Lower lobe of right lung (tissue), 2 donors: Measurements from ENCODE around the gene APH1B. TPM values are rescaled to one million over a fixed set of nuclear protein-coding genes. Genes with fewer than 3 reads are reported as not detected.
"Not testable (repeated sequence)": the region's sequence is repeated elsewhere in the genome, so short reads cannot be mapped to it uniquely, and the experiment has no call there.

Experiments used
- ATAC-seq, 2 donors: fragments of 200-7000 bp; cut with Tn5 transposase; one replicate each; pipeline ENCODE4 v1.9.1; 2020 to 2022; ENCODE audit warnings: mild to moderate bottlenecking in 2 of 2, moderate library complexity in 2 of 2
- DNase-seq: peaks from one replicate; pipeline ENCODE4 v3.0.0-alpha.2; 2020
- H3K27ac ChIP-seq: fragments of 200-600 bp; one replicate; pipeline ENCODE4 v1.8.0; 2022
- H3K27me3 ChIP-seq: fragments of 200-600 bp; one replicate; pipeline ENCODE4 v1.8.0; 2022; ENCODE audit warnings: low read depth
- H3K36me3 ChIP-seq: fragments of 200-600 bp; one replicate; pipeline ENCODE4 v1.8.0; 2022; ENCODE audit warnings: mild to moderate bottlenecking
- H3K4me1 ChIP-seq: fragments of 200-600 bp; one replicate; pipeline ENCODE4 v1.8.0; 2022
- H3K4me3 ChIP-seq: fragments of 200-600 bp; one replicate; pipeline ENCODE4 v1.8.0; 2022; ENCODE audit warnings: mild to moderate bottlenecking
- H3K9me3 ChIP-seq: fragments of 200-600 bp; one replicate; pipeline ENCODE4 v1.8.0; 2022
- CTCF ChIP-seq: fragments of 200-600 bp; IDR thresholded peaks from one replicate; pipeline ENCODE4 v1.8.0; 2022; ENCODE audit warnings: antibody characterized with exemption, mild to moderate bottlenecking
- intact Hi-C: fragments of 100-400 bp; cut with DNase I; formaldehyde crosslinking; loops from one replicate; pipeline ENCODE4 v1.11.0; 2022
- total RNA-seq: library from RNA; stranded (reverse); fragmentation: NEBNext Ultra II Directional; extraction: Animal tissue kit (Norgen Biotek cat#: 25700); gene quantifications from one replicate; pipeline ENCODE4 v1.2.1, GENCODE V29; 2021
- donor health status: DM: no; HTN: yes; CAD: no; lungs with severe emphysema.

APH1B gene
- total RNA-seq, 1 donor from 2014 or later = 31.0 TPM

GRCh38 chr15:63313825-63314224, 36.4 kb downstream of the APH1B start:
- DNase-seq (no peak), ATAC-seq (no peak)
- TF ChIP-seq CTCF = no peak
- peaks cover 3% of the 10 kb centered on the region for H3K36me3 ChIP-seq
- no peaks in the 10 kb centered on the region for H3K4me1 ChIP-seq
- H3K9me3 ChIP-seq = no peaks in the 10 kb centered on the region
- H3K27ac ChIP-seq = no peak overlapping the region
- H3K4me3 ChIP-seq = no peak overlapping the region
- H3K27me3 ChIP-seq = no peaks in the 10 kb centered on the region
- intact Hi-C loops = no loop called here

- ATAC-seq = no peak
- intact Hi-C loops = no loop called here
- no peaks in the 10 kb centered on the region for H3K4me1 ChIP-seq
- no peaks in the 10 kb centered on the region for H3K9me3 ChIP-seq
- no peaks in the 10 kb centered on the region for H3K27me3 ChIP-seq
- no peak for DNase-seq
- peaks cover 2% of the 10 kb centered on the region for H3K36me3 ChIP-seq
- no peak overlapping the region for H3K27ac ChIP-seq
- H3K4me3 ChIP-seq = no peak overlapping the region
- TF ChIP-seq CTCF = no peak
These were observed 37.0 kb downstream of the APH1B start for GRCh38 chr15:63314409-63314808.

- H3K27me3 ChIP-seq = no peaks in the 10 kb centered on the region
- H3K9me3 ChIP-seq = no peaks in the 10 kb centered on the region
- H3K27ac ChIP-seq = no peak overlapping the region
- H3K4me1 ChIP-seq = no peaks in the 10 kb centered on the region
- no peaks in the 10 kb centered on the region for H3K36me3 ChIP-seq
- intact Hi-C loops = no loop called here
- no peak for ATAC-seq
- TF ChIP-seq CTCF = no peak
- no peak for DNase-seq
- H3K4me3 ChIP-seq = no peak overlapping the region
These were observed 40.9 kb downstream of the APH1B start for GRCh38 chr15:63318344-63318743.

- Histone ChIP-seq H3K36me3 (no peaks in the 10 kb centered on the region), H3K4me3 (no peak overlapping the region), H3K27ac (no peak overlapping the region), H3K4me1 (no peaks in the 10 kb centered on the region), H3K27me3 (no peaks in the 10 kb centered on the region), H3K9me3 (no peaks in the 10 kb centered on the region)
- intact Hi-C loops = no loop called here
- DNase-seq = no peak
- no peak for TF ChIP-seq CTCF
- ATAC-seq = no peak
These were observed 41.7 kb downstream of the APH1B start for GRCh38 chr15:63319065-63319464.

GRCh38 chr15:63320446-63320845, 43.0 kb downstream of the APH1B start:
- intact Hi-C loops, H3K4me1 ChIP-seq, H3K27ac ChIP-seq, DNase-seq, H3K4me3 ChIP-seq, H3K9me3 ChIP-seq, H3K27me3 ChIP-seq, H3K36me3 ChIP-seq, ATAC-seq: not testable (repeated sequence)

GRCh38 chr15:63320981-63321380, 43.6 kb downstream of the APH1B start:
- intact Hi-C loops, H3K4me1 ChIP-seq, H3K9me3 ChIP-seq, ATAC-seq, DNase-seq, H3K27ac ChIP-seq, H3K4me3 ChIP-seq, H3K36me3 ChIP-seq, H3K27me3 ChIP-seq: not testable (repeated sequence)

GRCh38 chr15:63321462-63321861, 44.1 kb downstream of the APH1B start:
- intact Hi-C loops = no loop called here
- Histone ChIP-seq H3K27me3 (no peaks in the 10 kb centered on the region), H3K27ac (no peak overlapping the region), H3K4me3 (no peak overlapping the region), H3K4me1 (no peaks in the 10 kb centered on the region), H3K9me3 (no peaks in the 10 kb centered on the region), H3K36me3 (no peaks in the 10 kb centered on the region)
- no peak for TF ChIP-seq CTCF
- DNase-seq = no peak
- no peak for ATAC-seq
